Transverse colon (tissue), 4 donors: ENCODE measurements around the gene CEACAM19. TPM values are rescaled to one million over a fixed set of nuclear protein-coding genes. Genes with fewer than 3 reads are reported as not detected.

Source experiments
- DNase-seq: peaks from one replicate; pipeline ENCODE4 v3.0.0-alpha.2; 2019
- H3K27ac ChIP-seq, 4 donors: fragments of 200-600 bp; sonication (generic); 2 replicates each; pipeline ENCODE4 v1.5.1; 2016 to 2018; ENCODE audit warnings: inconsistent platforms in 4 of 4
- H3K27me3 ChIP-seq: fragments of 200-600 bp; sonication (generic); 2 replicates; pipeline ENCODE4 v1.5.1; 2017; ENCODE audit warnings: inconsistent platforms
- H3K36me3 ChIP-seq, 4 donors: fragments of 200-600 bp; sonication (generic); 2 replicates each; pipeline ENCODE4 v1.5.1; 2017 to 2019; ENCODE audit warnings: inconsistent platforms in 4 of 4
- H3K4me1 ChIP-seq, 4 donors: fragments of 200-600 bp; sonication (generic); 2 replicates each; pipeline ENCODE4 v1.5.1; 2017 to 2020; ENCODE audit warnings: inconsistent platforms in 4 of 4
- H3K4me3 ChIP-seq, 4 donors: fragments of 200-600 bp; sonication (generic); 1 replicate in 1 of 4; 2 replicates in 3 of 4; pipeline versions ENCODE4 v1.5.1 to v1.6.1; 2017 to 2019; ENCODE audit warnings: inconsistent platforms in 4 of 4
- H3K9me3 ChIP-seq, 2 donors: fragments of 200-600 bp; sonication (generic); 2 replicates each; pipeline ENCODE4 v1.5.1; 2017 to 2019; ENCODE audit warnings: inconsistent platforms in 2 of 2
- EP300 ChIP-seq: sonication (generic); formaldehyde crosslinking; IDR thresholded peaks from one replicate; pipeline ENCODE4 v1.6.1; 2017; ENCODE audit warnings: antibody characterized with exemption, low read depth
- POLR2A ChIP-seq: fragments of 450-650 bp; IDR thresholded peaks from one replicate; pipeline ENCODE4 v1.6.1; 2016; ENCODE audit warnings: antibody characterized with exemption, mild to moderate bottlenecking, moderate library complexity
- POLR2AphosphoS5 ChIP-seq, 3 donors: sonication (generic); formaldehyde crosslinking; IDR thresholded peaks; one replicate each; pipeline ENCODE4 v1.6.1; 2016; ENCODE audit warnings: antibody characterized with exemption in 3 of 3
- WGBS, 2 donors: methylation state at CpG; one replicate each; pipeline ENCODE4 v1.1.5; 2018; ENCODE audit warnings: low coverage in 1 of 2; 5-methylcytosine and 5-hydroxymethylcytosine counted together
- in situ Hi-C, 4 donors: fragments of 200-750 bp; cut with MboI; loops; one replicate each; pipeline versions ENCODE4 v1.15.0 to v1.15.1; 2017; ENCODE audit warnings: low sequenced_read_pairs in 3 of 4, low pct_ligation_motif_present in 1 of 4, low pct_unique_long_range_greater_than_20kb in 1 of 4
- intact Hi-C: fragments of 100-400 bp; cut with DNase I; formaldehyde crosslinking; loops from one replicate; pipeline ENCODE4 v1.15.1; 2023; ENCODE audit warnings: low total_unique reads
- total RNA-seq, 4 donors: library from RNA; depleted of rRNA; stranded (reverse); fragments of >200 nt; gene quantifications; one replicate each; pipeline ENCODE4 v1.1.0, GENCODE V29; 2016
- TF ChIP-seq, protein P1 (sequence below), 5 experiments: fragments of 200-600 bp in 3 of 5; fragments of 450-650 bp in 2 of 5; sonication (generic) in 3 of 5; IDR thresholded peaks; 1 replicate in 2 of 5; 2 replicates in 3 of 5; pipeline ENCODE4 v1.5.1; 2016 to 2017; ENCODE audit warnings: antibody characterized with exemption in 5 of 5, inconsistent platforms in 3 of 5, mild to moderate bottlenecking in 2 of 5, moderate library complexity in 1 of 5

CEACAM19 gene
- total RNA-seq, 4 donors from 2014 or later: 3.8 to 19.1 (median 9.9) TPM

DNA sequence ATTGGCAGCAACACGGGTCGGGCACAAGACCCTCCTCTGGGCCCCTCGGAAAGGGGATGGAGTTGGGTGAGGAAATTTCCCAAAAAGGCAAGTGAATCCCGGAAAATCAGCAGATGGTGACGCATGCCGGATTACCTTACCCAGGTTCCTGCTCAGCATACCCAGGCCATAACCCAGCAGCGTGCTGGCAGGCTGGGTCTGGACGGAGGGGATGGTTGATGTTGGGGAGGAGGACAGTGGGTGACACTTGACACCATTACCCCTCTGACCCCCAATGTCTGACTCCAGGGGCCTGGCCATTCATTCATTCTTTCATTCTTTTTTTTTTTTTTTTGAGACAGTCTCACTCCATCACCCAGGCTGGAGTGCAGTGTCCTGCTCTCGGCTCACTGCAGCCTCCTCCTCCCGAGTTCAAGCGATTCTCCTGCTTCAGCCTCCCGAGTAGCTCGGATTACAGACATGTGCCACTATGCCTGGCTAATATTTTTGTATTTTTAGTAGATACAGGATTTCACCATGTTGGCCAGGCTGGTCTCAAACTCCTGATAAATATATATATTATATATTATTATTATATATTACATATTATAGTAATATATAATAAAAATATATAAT, 26.8 kb upstream of the CEACAM19 start:
- peak in 1 of 3 donors; percentile 25 for TF ChIP-seq POLR2AphosphoS5 (IDR thresholded peaks at IDR 0.05)
- TF ChIP-seq POLR2A: no peak
- no peak for TF ChIP-seq EP300
- TF ChIP-seq, protein P1, sequence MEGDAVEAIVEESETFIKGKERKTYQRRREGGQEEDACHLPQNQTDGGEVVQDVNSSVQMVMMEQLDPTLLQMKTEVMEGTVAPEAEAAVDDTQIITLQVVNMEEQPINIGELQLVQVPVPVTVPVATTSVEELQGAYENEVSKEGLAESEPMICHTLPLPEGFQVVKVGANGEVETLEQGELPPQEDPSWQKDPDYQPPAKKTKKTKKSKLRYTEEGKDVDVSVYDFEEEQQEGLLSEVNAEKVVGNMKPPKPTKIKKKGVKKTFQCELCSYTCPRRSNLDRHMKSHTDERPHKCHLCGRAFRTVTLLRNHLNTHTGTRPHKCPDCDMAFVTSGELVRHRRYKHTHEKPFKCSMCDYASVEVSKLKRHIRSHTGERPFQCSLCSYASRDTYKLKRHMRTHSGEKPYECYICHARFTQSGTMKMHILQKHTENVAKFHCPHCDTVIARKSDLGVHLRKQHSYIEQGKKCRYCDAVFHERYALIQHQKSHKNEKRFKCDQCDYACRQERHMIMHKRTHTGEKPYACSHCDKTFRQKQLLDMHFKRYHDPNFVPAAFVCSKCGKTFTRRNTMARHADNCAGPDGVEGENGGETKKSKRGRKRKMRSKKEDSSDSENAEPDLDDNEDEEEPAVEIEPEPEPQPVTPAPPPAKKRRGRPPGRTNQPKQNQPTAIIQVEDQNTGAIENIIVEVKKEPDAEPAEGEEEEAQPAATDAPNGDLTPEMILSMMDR (IDR thresholded peaks at IDR 0.05): no peak
- Histone ChIP-seq H3K36me3 (peaks cover 0 to 7% (median 0%) of the 10 kb centered on the region in 4 donors), H3K27ac (peak overlapping the region; percentile 85 to 91 (median 89)), H3K9me3 (no peaks in the 10 kb centered on the region), H3K4me1 (peaks cover 3 to 42% (median 15%) of the 10 kb centered on the region in 4 donors), H3K4me3 (peak overlapping the region; percentile 53 to 86 (median 80)), H3K27me3 (no peaks in the 10 kb centered on the region)
- 0 to 9% methylated on average over 6 to 13 of the region's 13 CpGs for WGBS, 2 donors
- intact Hi-C loops (no loop called here), in situ Hi-C loops (no loop called here)
- peak; percentile 27 for DNase-seq

DNA sequence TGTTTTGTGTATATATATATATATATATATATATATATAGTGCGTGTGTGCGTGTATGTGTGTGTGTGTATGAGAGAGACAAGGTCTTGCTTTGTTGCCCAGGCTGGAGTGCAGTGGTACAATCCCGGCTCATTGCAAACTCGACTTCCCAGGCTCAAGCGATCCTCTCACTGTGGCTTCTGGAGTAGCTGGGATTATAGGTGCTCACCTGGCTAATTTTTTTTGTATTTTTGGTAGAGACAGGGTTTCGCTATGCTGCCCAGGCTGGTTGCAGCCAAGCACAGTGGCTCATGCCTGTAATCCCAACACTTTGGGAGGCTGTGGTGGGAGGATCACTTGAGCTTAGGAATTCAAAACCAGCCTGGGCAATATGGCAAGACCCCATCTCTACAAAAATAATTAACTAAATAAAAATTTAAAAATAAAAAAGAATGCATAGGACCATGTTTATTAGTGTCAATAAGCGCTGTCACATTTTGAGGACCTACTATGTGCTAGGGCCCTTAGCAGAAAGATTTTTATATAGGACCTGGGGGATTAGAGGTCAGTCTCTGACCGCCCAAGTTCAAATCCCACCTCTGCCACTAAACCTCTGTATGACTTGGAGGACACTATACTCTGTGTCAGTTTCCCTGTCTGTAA, 25.8 kb upstream of the CEACAM19 start:
- peaks cover 3 to 32% (median 5%) of the 10 kb centered on the region in 4 donors for H3K4me1 ChIP-seq
- no peak for TF ChIP-seq EP300
- TF ChIP-seq POLR2AphosphoS5 (IDR thresholded peaks at IDR 0.05): no peak
- no peak for TF ChIP-seq POLR2A
- TF ChIP-seq, protein P1 (IDR thresholded peaks at IDR 0.05): no peak
- H3K9me3 ChIP-seq: no peaks in the 10 kb centered on the region
- intact Hi-C loops (no loop called here), in situ Hi-C loops (no loop called here)
- H3K27ac ChIP-seq: no peak overlapping the region
- no peak for DNase-seq
- WGBS, 2 donors: 80 to 81% methylated on average over 6 to 8 of the region's 8 CpGs
- no peak overlapping the region for H3K4me3 ChIP-seq
- no peaks in the 10 kb centered on the region for H3K27me3 ChIP-seq
- peaks cover 0 to 12% (median 4%) of the 10 kb centered on the region in 4 donors for H3K36me3 ChIP-seq

DNA sequence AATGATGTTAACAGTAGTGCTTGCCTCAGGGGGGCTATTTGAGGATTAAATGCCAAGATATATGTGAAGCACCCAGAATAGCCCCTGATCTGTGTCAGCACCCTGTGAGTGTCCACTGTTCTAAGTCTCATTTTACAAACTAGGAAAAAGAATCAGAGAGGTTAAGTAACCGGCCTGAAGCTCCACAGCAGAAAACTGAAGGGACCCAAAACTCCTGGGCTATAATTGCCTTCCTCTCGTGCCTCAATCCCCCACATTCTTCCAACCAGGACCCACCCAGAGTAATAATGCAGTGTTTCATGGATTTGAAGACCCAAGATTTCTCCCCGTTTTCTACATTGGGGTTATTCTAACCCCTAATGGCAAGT, 25.2 kb upstream of the CEACAM19 start:
- no peak overlapping the region for H3K4me3 ChIP-seq
- intact Hi-C loops: no loop called here
- DNase-seq: no peak
- H3K4me1 ChIP-seq: peaks cover 3 to 27% (median 5%) of the 10 kb centered on the region in 4 donors
- peaks cover 0 to 13% (median 6%) of the 10 kb centered on the region in 4 donors for H3K36me3 ChIP-seq
- H3K27ac ChIP-seq: no peak overlapping the region
- WGBS, 2 donors: 74 to 94% methylated on average over 3 of the region's 3 CpGs
- TF ChIP-seq POLR2AphosphoS5 (IDR thresholded peaks at IDR 0.05): no peak
- no peaks in the 10 kb centered on the region for H3K27me3 ChIP-seq
- in situ Hi-C loops: no loop called here
- H3K9me3 ChIP-seq: no peaks in the 10 kb centered on the region

DNA sequence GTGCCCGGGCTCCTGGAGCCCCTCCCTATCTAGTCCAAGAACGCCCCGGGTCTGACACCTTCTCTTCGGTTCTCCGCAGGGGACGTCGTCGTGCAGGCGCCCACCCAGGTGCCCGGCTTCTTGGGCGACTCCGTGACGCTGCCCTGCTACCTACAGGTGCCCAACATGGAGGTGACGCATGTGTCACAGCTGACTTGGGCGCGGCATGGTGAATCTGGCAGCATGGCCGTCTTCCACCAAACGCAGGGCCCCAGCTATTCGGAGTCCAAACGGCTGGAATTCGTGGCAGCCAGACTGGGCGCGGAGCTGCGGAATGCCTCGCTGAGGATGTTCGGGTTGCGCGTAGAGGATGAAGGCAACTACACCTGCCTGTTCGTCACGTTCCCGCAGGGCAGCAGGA, 24.1 kb upstream of the CEACAM19 start:
- WGBS, 2 donors: 87% methylated on average over 31 of the region's 31 CpGs; no CpG with 5 or more reads in 1 of the 2 donors
- no peaks in the 10 kb centered on the region for H3K9me3 ChIP-seq
- H3K27me3 ChIP-seq: no peaks in the 10 kb centered on the region
- peak overlapping the region in 2 of 4 donors; percentile 9 to 21 for H3K27ac ChIP-seq
- in situ Hi-C loops (no loop called here), intact Hi-C loops (no loop called here)
- no peak overlapping the region for H3K4me3 ChIP-seq
- H3K4me1 ChIP-seq: peaks cover 3 to 25% (median 5%) of the 10 kb centered on the region in 4 donors
- peaks cover 0 to 20% (median 8%) of the 10 kb centered on the region in 4 donors for H3K36me3 ChIP-seq
- no peak for TF ChIP-seq EP300
- no peak for DNase-seq

DNA sequence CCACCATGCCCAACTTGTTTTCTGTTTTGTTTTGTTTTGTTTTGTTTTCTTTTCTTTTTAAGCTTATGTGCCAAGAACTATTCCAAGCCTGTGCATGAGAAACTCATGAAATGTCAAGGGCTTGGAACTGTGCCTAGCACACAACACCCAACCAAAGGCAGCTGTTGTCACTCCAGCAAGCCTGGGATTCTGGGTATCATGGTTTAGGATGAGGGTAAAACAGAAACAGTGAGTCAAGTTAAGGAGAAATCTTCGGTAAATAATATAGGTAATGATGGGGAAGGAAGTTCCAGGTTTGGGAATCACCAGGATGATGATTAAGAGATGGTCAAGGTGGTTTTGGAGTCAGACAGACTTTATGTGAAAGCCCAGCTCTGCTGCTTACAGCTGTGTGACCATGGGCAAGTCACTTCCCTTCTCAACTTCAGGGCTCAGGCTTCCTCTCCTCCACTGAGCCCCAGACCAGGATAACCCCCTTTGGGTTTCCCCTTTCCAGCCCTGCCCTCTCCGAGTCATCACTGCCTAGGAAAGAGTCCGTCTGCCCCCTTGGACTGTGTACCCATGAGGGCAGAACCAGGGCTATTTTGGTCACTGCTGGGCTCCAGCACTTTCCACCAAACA, 22.5 kb upstream of the CEACAM19 start:
- Histone ChIP-seq H3K4me3 (no peak overlapping the region), H3K36me3 (peaks cover 0 to 20% (median 8%) of the 10 kb centered on the region in 4 donors), H3K27ac (peak overlapping the region in 2 of 4 donors; percentile 8 to 10), H3K4me1 (peaks cover 0 to 18% (median 3%) of the 10 kb centered on the region in 4 donors), H3K27me3 (no peaks in the 10 kb centered on the region), H3K9me3 (no peaks in the 10 kb centered on the region)
- in situ Hi-C loops (no loop called here), intact Hi-C loops (no loop called here)
- no peak for TF ChIP-seq POLR2A
- no peak for TF ChIP-seq EP300
- TF ChIP-seq, protein P1 (IDR thresholded peaks at IDR 0.05): no peak
- TF ChIP-seq POLR2AphosphoS5 (IDR thresholded peaks at IDR 0.05): peak in 1 of 3 donors; percentile 9
- 63 to 72% methylated on average over 1 to 3 of the region's 3 CpGs for WGBS, 2 donors
- no peak for DNase-seq
